SK-MEL-5 (cell line): ENCODE measurements around the gene IFNB1. TPM values are rescaled to one million over a fixed set of nuclear protein-coding genes. Genes with fewer than 3 reads are reported as not detected.

ENCODE experiments used
- DNase-seq: peaks from one replicate; pipeline ENCODE4 v3.0.0-alpha.2; 2016; ENCODE audit warnings: low read depth, low spot score
- in situ Hi-C: cut with HindIII; loops from 2 replicates; pipeline ENCODE4 v1.10.0; 2016; ENCODE audit warnings: low sequenced_read_pairs, high pct_unique_total_duplicates, low pct_unique_long_range_greater_than_20kb
- small RNA-seq, 2 experiments: library from RNA; depleted of rRNA; stranded (forward); fragments of <200 nt; gene quantifications; one replicate each; pipeline ENCODE3, GENCODE V24; 2014
- total RNA-seq: library from RNA; depleted of rRNA; stranded (reverse); fragments of >200 nt; shearing (Covaris generic); gene quantifications from 2 replicates; pipeline ENCODE4 v1.2.3, GENCODE V29; 2014; rRNA removed

IFNB1 gene
- total RNA-seq, 1 experiment from 2014 or later = not detected

DNA sequence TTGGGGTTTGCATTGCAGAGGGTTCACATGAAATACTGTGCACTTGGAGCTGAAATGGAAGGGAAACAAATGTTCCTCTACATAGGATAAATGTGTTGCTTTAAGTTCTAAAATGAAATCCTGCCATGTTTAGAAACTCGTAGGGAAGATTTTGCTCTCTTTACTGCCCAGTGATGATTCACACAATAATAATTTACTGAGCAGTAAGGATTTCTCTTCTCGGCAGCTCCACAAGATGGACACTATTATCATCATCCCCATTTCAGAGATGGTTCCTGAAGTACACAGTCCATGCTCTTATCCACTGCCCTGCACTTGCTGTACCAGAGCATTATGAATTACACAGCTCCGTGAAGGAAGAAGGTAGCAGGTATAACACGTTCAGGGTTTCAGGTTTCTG is 50.4 kb downstream of the IFNB1 start:
- DNase-seq = no peak
- in situ Hi-C loops = no loop called here

Small RNA genes within 50 kb of the gene (small RNA-seq; reads per million reads assigned to genes)
- 0 reads per million in 2 experiments for gene IFNWP4

Other genes with a start within 250 kb of the IFNB1 start
- gene HACD4, start 46.3 kb downstream of the IFNB1 start, total RNA-seq = 1.1 and 1.4 TPM in 2 replicates
- gene IFNW1, start 63.9 kb upstream of the IFNB1 start, total RNA-seq = not detected in 2 replicates
- not detected in 2 replicates for gene IFNA21, start 88.7 kb upstream of the IFNB1 start, total RNA-seq
- gene IFNA4, start 109.6 kb upstream of the IFNB1 start, total RNA-seq = not detected in 2 replicates
- gene IFNA7, start 124.3 kb upstream of the IFNB1 start, total RNA-seq = not detected in 2 replicates
- not detected in 2 replicates for gene IFNA10, start 129.2 kb upstream of the IFNB1 start, total RNA-seq
- gene IFNA16, start 139.4 kb upstream of the IFNB1 start, total RNA-seq = not detected in 2 replicates
- gene IFNA17, start 150.3 kb upstream of the IFNB1 start, total RNA-seq = not detected in 2 replicates
- gene IFNA14, start 162.1 kb upstream of the IFNB1 start, total RNA-seq = not detected in 2 replicates
- not detected in 2 replicates for gene IFNA5, start 227.4 kb upstream of the IFNB1 start, total RNA-seq